Skeletal muscle cell (primary cell): ENCODE data around the gene CRB1.
"Not testable (repeated sequence)": the region's sequence is repeated elsewhere in the genome, so short reads cannot be mapped to it uniquely, and the experiment has no call there.

Source experiments
- DNase-seq: peaks from one replicate; pipeline ENCODE4 v3.0.0-alpha.2; 2010; ENCODE audit warnings: low read depth
- H3K4me3 ChIP-seq: 2 replicates; pipeline ENCODE4 v1.5.1; 2011; ENCODE audit warnings: low read depth, mild to moderate bottlenecking, control low read depth, low read length, moderate library complexity

CRB1 gene

DNA sequence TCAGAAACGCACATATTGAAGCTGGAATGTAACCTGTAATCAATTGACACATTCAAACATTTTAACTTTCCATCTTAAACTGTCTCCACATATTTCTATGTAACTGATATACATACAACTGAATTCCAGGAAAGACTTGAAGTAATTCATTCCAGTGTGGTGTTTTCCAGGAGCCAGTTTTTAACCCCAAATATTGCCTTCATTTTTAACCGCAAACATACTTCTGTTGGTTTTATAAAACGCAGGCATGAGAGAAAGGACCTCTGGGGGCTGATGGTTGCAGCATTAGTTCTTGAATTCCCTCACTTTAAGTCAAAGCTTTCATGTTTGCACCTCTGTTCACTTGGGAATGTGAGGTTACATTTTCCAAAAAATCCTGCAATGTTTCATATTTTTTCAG, 204.1 kb downstream of the CRB1 start:
- no peak for DNase-seq
- H3K4me3 ChIP-seq, result no peak overlapping the region

DNA sequence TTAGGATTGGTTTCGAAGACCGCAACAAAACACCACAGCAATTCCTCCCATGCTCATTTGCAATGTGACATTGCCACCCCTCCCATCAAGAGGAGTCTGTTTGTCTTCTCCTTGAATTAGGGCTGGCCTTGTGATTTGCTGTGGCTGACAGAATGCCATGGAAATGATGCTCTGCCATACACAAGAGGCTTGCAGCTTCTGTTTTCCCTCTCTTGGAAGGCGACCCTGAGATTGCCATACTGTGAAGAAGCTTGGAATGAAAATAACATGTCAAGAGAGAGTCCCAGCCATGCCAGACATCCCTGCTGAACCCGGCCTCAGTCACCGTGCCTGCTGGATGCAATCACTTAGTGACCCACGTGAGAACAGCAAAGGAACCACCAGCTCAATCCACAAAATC, 212.4 kb downstream of the CRB1 start:
- H3K4me3 ChIP-seq, result no peak overlapping the region
- DNase-seq, result no peak

- H3K4me3 ChIP-seq, result no peak overlapping the region
- DNase-seq, result no peak
Observed at GRCh38 chr1:197481101-197481500, 213.0 kb downstream of the CRB1 start.

- no peak for DNase-seq
- H3K4me3 ChIP-seq, result no peak overlapping the region
Observed at GRCh38 chr1:197485790-197486189, 217.7 kb downstream of the CRB1 start.

- no peak overlapping the region for H3K4me3 ChIP-seq
- peak; percentile 23 for DNase-seq
Observed at GRCh38 chr1:197486946-197487345, 218.9 kb downstream of the CRB1 start.

- not testable (repeated sequence) for DNase-seq, H3K4me3 ChIP-seq
Observed at GRCh38 chr1:197491505-197491904, 223.5 kb downstream of the CRB1 start.

GRCh38 chr1:197496722-197497121, 228.7 kb downstream of the CRB1 start:
- no peak for DNase-seq
- no peak overlapping the region for H3K4me3 ChIP-seq

DNA sequence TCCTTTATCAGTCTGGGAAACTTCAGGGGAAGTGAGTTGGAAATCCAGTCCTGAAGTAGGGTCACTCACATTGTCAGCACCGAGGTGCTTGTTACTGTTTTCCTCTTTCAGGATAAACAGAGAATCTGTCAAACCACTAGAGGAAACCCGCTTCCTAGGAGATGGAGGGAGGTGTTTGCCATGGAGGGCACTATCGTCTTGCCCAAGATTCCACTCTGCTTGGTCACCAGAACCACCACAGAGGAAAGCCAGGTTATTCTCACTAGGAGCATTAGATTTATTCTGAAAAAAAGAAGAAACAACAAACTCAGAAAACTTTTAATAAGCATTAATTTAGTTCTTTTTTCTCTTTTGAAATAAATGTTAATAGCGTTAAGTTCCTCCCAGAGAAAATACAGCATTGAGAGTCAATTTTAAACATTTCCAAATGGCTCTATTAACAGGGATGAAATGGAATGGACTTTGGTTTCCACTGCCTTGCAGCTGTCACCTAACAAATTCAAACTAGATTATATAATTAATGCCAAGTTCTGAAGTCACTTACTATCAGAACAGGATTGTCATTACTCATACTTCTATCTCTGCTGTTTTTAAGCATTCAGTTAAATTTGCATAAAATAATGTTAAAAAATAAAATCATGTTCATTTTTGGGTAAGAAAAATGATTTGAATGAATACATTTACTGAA, 242.8 kb downstream of the CRB1 start:
- H3K4me3 ChIP-seq, result no peak overlapping the region
- no peak for DNase-seq

- no peak overlapping the region for H3K4me3 ChIP-seq
- no peak for DNase-seq
Observed at GRCh38 chr1:197515421-197515820, 247.4 kb downstream of the CRB1 start.

- no peak overlapping the region for H3K4me3 ChIP-seq
- no peak for DNase-seq
Observed at GRCh38 chr1:197519741-197520334, 251.8 kb downstream of the CRB1 start.

- no peak overlapping the region for H3K4me3 ChIP-seq
- DNase-seq, result no peak
Observed at GRCh38 chr1:197521118-197521739, 253.2 kb downstream of the CRB1 start.

- no peak for DNase-seq
- no peak overlapping the region for H3K4me3 ChIP-seq
Observed at GRCh38 chr1:197526736-197527371, 258.8 kb downstream of the CRB1 start.
